Measurements from ENCODE around the gene ST7.

DNA sequence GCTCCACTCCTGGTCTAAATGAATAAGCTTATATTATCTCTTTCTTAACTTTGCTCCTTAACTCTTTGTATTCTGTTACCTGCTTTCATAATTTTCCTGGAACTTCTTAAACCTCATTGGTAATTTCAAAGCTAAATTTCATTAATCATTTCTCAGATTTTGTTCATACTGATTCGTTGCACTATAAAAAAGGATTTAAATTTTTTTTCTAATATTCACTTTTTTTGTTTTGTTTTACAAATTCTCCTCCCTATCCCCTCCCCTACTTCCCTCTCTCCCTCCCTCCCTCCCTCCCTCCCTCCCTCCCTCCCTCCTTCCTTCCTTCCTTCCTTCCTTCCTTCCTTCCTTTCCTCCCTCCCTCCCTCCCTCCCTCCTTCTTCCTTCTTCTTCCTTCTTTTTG, 14.7 kb downstream of the ST7 start:
- TF ChIP-seq, protein P1, sequence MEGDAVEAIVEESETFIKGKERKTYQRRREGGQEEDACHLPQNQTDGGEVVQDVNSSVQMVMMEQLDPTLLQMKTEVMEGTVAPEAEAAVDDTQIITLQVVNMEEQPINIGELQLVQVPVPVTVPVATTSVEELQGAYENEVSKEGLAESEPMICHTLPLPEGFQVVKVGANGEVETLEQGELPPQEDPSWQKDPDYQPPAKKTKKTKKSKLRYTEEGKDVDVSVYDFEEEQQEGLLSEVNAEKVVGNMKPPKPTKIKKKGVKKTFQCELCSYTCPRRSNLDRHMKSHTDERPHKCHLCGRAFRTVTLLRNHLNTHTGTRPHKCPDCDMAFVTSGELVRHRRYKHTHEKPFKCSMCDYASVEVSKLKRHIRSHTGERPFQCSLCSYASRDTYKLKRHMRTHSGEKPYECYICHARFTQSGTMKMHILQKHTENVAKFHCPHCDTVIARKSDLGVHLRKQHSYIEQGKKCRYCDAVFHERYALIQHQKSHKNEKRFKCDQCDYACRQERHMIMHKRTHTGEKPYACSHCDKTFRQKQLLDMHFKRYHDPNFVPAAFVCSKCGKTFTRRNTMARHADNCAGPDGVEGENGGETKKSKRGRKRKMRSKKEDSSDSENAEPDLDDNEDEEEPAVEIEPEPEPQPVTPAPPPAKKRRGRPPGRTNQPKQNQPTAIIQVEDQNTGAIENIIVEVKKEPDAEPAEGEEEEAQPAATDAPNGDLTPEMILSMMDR (IDR thresholded peaks at IDR 0.05; ENCODE audit: insufficient read depth, low read depth, low read length) = no peak
- no peak for TF ChIP-seq EZH2 (IDR thresholded peaks at IDR 0.05; ENCODE audit: insufficient read depth, low read length)
